BE2C (cell line): Measurements from ENCODE around the gene TMEM86A.

Experiments
- DNase-seq: peaks from one replicate; pipeline ENCODE4 v3.0.0-alpha.2; 2020
- H3K27me3 ChIP-seq: fragments of 250-450 bp; sonication (Bioruptor Pico); 2 replicates; pipeline ENCODE4 v1.5.1; 2020; ENCODE audit warnings: mild to moderate bottlenecking
- H3K36me3 ChIP-seq: fragments of 250-450 bp; sonication (Bioruptor Pico); 2 replicates; pipeline ENCODE4 v1.5.1; 2020; ENCODE audit warnings: mild to moderate bottlenecking
- H3K4me1 ChIP-seq: fragments of 250-450 bp; sonication (Bioruptor Pico); 2 replicates; pipeline ENCODE4 v1.5.1; 2020
- H3K4me3 ChIP-seq: 2 replicates; pipeline ENCODE4 v1.5.1; 2011; ENCODE audit warnings: low read depth, low read length
- H3K9me3 ChIP-seq: fragments of 250-450 bp; sonication (Bioruptor Pico); 2 replicates; pipeline ENCODE4 v1.5.1; 2020
- TF ChIP-seq, protein P1 (sequence below): IDR thresholded peaks from 2 replicates; pipeline ENCODE4 v1.5.1; 2012; ENCODE audit warnings: mild to moderate bottlenecking, low read depth, low read length

TMEM86A gene

DNA sequence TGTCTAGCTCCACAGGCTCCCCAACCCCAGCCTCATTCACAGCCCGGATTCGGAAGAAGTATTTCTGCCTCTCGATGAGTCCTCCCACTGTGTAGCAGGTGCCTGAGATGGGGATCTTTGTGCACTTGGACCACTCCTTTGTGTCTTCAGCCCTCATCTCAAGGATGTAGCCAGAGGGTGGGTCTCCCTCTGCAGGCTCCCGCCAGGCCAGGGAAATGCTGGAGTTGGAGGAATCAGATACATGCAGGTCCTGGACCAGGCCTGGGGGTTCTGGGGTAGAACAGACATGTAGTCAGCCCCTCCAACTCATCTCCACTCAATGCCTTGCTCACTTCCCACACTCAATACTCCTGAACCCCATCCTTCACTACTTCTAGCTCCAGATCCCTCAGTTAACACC lies 10.8 kb downstream of the TMEM86A start:
- Histone ChIP-seq H3K36me3 (no peaks in the 10 kb centered on the region), H3K27me3 (no peaks in the 10 kb centered on the region), H3K4me3 (no peak overlapping the region), H3K9me3 (no peaks in the 10 kb centered on the region), H3K4me1 (no peaks in the 10 kb centered on the region)
- no peak for DNase-seq
- TF ChIP-seq, protein P1, sequence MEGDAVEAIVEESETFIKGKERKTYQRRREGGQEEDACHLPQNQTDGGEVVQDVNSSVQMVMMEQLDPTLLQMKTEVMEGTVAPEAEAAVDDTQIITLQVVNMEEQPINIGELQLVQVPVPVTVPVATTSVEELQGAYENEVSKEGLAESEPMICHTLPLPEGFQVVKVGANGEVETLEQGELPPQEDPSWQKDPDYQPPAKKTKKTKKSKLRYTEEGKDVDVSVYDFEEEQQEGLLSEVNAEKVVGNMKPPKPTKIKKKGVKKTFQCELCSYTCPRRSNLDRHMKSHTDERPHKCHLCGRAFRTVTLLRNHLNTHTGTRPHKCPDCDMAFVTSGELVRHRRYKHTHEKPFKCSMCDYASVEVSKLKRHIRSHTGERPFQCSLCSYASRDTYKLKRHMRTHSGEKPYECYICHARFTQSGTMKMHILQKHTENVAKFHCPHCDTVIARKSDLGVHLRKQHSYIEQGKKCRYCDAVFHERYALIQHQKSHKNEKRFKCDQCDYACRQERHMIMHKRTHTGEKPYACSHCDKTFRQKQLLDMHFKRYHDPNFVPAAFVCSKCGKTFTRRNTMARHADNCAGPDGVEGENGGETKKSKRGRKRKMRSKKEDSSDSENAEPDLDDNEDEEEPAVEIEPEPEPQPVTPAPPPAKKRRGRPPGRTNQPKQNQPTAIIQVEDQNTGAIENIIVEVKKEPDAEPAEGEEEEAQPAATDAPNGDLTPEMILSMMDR: no peak

DNA sequence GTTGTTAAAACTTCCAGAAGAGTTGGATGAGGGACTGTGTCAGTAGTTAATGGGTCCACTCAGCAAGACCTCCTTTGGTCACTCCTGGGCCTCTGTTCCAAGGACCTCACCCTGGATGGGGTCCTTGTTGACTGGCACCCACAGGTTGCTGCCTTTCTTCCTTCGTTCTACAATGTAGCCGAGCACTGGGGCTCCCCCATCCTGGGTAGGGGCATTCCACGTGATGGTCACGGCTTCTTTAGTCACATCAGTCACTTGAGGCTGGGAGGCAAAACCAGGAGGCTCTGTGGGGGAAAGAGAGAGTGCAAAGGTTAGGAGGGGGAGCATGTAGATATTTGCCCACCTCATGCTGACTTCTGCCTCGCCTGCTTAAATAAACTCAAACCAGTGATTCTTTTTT lies 12.0 kb downstream of the TMEM86A start:
- H3K4me1 ChIP-seq: no peaks in the 10 kb centered on the region
- no peak for DNase-seq
- H3K9me3 ChIP-seq: no peaks in the 10 kb centered on the region
- TF ChIP-seq, protein P1: no peak
- H3K36me3 ChIP-seq: no peaks in the 10 kb centered on the region
- no peak overlapping the region for H3K4me3 ChIP-seq
- H3K27me3 ChIP-seq: no peaks in the 10 kb centered on the region

DNA sequence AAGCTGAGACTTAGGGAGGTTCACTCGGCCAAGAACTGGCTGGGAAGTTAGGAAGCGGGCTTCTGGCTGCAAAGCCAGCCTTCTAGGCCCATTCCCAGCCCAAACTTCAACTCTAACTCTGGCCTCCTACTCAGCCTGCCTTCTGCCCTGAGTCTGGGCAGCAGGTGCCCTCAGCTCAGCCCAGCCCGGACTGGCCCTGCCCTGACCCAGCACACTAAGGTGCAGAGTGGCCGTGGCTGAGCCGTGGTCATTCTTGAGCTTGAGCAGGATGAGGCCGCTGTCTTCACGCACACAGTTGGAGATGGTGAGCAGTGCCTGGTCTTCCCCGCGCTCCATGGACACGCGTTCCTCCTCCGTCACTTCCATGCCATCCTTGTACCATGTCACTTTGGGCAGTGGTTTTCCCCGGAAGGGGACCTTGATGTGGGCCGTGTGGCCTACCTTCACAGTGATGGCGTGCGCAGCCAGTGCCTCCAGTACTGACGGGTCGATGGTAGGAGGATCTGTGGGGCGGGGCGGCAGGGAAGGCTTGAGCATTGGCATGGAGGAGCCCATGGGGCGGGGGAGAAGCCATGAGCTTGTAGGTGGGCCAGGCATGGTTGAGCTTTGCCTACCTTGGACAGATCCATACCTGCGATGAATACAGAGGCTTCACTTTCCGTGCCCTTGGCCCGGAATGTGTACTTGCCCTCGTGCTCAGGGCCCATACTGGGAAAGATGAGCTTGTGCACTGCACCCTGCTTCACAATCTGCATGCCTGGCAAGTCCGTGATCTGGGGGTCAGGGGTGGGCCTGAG lies 15.3 kb downstream of the TMEM86A start:
- no peak for DNase-seq
- no peak overlapping the region for H3K4me3 ChIP-seq
- H3K4me1 ChIP-seq: no peaks in the 10 kb centered on the region
- no peaks in the 10 kb centered on the region for H3K36me3 ChIP-seq
- H3K27me3 ChIP-seq: no peaks in the 10 kb centered on the region
- no peaks in the 10 kb centered on the region for H3K9me3 ChIP-seq
- TF ChIP-seq, protein P1: no peak

DNA sequence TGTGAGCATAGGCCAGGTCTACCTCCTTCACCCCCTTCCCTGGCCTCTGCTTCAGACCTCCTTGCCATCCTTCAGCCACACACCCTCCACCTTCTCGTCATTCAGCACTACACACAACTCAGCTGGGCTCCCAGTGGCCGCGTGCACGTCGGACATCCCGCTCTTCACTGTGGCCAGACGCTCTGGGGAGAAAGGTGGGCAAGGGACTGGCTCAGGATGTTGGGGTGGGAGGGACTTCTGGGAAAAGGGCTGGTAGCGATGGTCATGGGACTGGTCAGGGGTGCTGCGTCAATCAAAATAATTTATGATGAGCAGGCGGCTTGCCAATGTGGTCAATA lies 15.8 kb downstream of the TMEM86A start:
- DNase-seq: no peak
- Histone ChIP-seq H3K4me1 (no peaks in the 10 kb centered on the region), H3K36me3 (no peaks in the 10 kb centered on the region), H3K27me3 (no peaks in the 10 kb centered on the region), H3K9me3 (no peaks in the 10 kb centered on the region), H3K4me3 (no peak overlapping the region)
- TF ChIP-seq, protein P1: no peak

DNA sequence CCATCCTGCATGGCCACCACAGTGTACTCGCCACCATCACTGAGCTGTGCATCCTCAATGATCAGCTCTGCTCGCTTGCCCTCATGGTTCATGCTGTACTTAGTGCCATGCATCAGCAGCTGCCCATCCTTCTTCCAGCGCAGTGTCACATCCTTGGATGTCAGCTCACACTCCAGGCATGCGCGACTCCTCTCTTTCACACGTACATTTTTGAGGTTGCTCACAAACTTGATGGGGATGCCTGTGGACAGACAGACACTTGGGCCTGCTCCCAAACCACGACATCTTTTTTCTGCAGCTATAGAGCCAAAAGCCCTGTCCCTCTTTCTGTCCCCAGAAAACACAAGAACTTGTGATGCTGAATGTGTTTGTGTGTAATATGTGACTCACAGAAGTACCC lies 16.9 kb downstream of the TMEM86A start:
- Histone ChIP-seq H3K27me3 (no peaks in the 10 kb centered on the region), H3K4me1 (no peaks in the 10 kb centered on the region), H3K9me3 (no peaks in the 10 kb centered on the region), H3K36me3 (no peaks in the 10 kb centered on the region), H3K4me3 (no peak overlapping the region)
- TF ChIP-seq, protein P1: no peak
- no peak for DNase-seq

DNA sequence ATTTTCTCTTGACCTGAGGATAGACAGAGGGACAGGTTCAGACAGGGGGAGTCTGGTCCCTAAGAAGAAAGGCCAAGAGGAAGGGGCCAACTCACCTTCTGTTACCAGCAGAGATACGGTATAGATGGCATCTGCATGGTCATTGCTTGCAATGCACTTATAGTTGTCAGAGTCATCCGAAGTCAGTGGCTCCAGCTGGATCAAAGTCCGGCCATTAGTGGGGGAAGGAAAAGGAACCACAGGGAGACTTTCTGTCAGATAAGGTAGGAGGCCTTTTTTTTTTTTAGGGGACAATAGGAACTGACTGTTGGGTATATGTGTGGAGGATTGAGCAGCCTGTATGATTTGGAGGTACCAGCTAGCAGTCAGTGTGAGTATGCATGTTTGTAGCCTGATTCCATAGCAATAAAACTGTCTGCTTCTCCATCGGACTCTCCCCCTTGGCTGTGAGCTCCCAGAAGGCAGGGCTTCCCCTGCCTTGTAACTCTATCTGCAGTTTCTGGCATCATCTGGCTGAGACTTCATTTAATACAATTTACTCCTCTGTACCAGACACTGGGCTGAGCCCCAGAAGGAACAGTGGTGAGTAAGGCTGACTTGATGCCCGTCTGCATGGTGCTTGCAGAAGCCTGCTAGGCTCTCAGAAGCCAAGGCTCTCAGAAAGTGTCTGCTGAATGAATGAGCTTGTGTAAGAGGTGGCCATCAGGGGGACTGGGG lies 21.7 kb downstream of the TMEM86A start:
- DNase-seq: peak; percentile 28
- TF ChIP-seq, protein P1: no peak
- Histone ChIP-seq H3K36me3 (no peaks in the 10 kb centered on the region), H3K4me1 (peaks cover 2% of the 10 kb centered on the region; the same call in 1 of the 2 replicates), H3K27me3 (no peaks in the 10 kb centered on the region), H3K4me3 (peak overlapping the region; percentile 65; the same call in 1 of the 2 replicates), H3K9me3 (no peaks in the 10 kb centered on the region)
